ENCODE data around the gene SNX25.

GRCh38 chr4:185335579-185335978, 126.2 kb downstream of the SNX25 start:
- no peak for TF ChIP-seq CTCF (conservative IDR thresholded peaks at IDR 0.05; ENCODE audit: low read depth, low read length)
- TF ChIP-seq EZH2 (IDR thresholded peaks at IDR 0.05; ENCODE audit: borderline replicate concordance, low read depth, low read length, poor library complexity, severe bottlenecking): no peak

All from A673 (cell line).